VCaP (cell line): Measurements from ENCODE around the gene FUT7.
A peak's percentile ranks its signal among the peaks of the same experiment; 100 is the strongest.

Experiments
- H3K27ac ChIP-seq: fragments of 450-650 bp; 2 replicates; pipeline ENCODE4 v1.5.1; 2017
- TF ChIP-seq, protein P1 (sequence below): fragments of 450-650 bp; conservative IDR thresholded peaks from 2 replicates; pipeline ENCODE4 v1.5.1; 2017; ENCODE audit warnings: mild to moderate bottlenecking, moderate library complexity

FUT7 gene

DNA sequence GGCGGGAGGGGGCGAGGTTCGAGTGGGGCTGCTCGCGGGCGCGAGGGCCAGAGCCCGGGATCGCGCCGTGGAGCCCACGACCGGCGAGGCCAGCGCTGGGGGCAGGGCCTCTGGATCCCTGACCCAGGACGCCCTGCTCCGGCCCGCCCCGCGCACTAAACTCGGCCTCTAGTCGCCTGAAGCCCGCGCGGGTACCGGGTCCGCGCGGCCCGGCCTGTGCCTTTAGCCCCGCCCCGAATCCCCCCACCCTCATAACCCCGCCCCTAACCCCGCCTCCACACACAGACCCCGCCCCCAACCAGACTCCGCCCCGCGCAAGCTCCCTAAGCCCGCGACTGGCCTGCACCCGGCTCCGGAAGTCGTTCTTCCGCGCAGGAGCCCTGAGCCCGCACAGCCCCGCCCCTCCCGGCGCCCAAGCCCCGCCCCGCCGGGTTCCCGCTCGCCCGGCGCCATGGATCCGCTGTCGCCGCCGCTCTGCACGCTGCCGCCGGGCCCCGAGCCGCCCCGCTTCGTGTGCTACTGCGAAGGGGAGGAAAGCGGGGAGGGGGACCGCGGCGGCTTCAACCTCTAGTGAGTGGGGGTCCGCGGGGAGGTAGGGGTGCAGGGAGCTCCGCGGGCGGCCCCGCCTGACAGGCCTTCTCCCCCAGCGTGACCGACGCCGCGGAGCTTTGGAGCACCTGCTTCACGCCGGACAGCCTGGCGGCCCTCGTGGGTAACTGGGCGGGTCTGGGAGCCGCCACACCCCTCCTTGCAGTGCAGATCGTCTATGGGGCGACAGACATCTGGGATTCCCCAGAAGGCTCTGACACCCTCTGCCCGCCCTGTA is 39.7 kb downstream of the FUT7 start, which contains the start of gene PAXX:
TSS of gene PAXX (plus strand) at position 430 of the 826 bp plus-strand sequence. CDS start at position 452, 22 bp downstream.
- H3K27ac ChIP-seq = peak within 1 kb of the TSS; percentile 89
- TF ChIP-seq, protein P1, sequence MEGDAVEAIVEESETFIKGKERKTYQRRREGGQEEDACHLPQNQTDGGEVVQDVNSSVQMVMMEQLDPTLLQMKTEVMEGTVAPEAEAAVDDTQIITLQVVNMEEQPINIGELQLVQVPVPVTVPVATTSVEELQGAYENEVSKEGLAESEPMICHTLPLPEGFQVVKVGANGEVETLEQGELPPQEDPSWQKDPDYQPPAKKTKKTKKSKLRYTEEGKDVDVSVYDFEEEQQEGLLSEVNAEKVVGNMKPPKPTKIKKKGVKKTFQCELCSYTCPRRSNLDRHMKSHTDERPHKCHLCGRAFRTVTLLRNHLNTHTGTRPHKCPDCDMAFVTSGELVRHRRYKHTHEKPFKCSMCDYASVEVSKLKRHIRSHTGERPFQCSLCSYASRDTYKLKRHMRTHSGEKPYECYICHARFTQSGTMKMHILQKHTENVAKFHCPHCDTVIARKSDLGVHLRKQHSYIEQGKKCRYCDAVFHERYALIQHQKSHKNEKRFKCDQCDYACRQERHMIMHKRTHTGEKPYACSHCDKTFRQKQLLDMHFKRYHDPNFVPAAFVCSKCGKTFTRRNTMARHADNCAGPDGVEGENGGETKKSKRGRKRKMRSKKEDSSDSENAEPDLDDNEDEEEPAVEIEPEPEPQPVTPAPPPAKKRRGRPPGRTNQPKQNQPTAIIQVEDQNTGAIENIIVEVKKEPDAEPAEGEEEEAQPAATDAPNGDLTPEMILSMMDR = no peak

GRCh38 chr9:136990242-136990911 is 41.5 kb downstream of the FUT7 start:
- TF ChIP-seq, protein P1 = no peak
- H3K27ac ChIP-seq = no peak overlapping the region; the same call in 1 of the 2 replicates

- TF ChIP-seq, protein P1 = no peak
- peak overlapping the region; percentile 48 for H3K27ac ChIP-seq
Measured at GRCh38 chr9:136988872-136989271, 43.0 kb downstream of the FUT7 start.

- TF ChIP-seq, protein P1 = no peak
- no peak overlapping the region for H3K27ac ChIP-seq
Measured at GRCh38 chr9:136985853-136986252, 46.0 kb downstream of the FUT7 start.

DNA sequence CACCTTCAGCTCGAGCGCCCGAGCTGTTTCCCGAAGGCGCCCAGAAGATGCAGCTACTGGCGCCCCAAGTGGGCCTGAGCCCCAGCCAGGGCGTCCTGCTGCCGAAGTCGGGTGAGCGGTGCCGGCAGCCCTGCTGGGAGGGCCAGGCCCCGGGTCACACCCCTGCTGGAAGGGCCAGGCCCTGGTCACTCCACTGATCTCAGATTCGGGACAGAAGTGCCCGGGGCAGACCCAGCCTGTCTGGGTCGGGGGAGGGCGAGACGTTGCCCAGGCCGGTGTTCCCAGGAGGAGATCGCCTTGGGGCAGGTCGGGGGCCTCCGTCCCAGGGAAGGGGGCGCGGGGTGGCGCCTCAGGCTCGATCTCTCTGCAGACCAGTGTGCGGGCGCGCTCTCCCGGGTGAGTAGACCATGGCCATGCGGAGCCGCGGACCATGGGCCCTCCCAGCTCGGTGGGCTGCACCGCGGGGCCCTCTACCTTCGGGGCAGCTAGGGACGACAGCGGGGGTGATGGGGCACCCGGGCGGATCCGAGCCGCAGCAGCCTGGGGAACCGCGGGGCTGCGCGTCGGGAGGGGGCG is 46.8 kb downstream of the FUT7 start:
- TF ChIP-seq, protein P1 = no peak
- H3K27ac ChIP-seq = no peak overlapping the region

GRCh38 chr9:136984464-136985026 is 47.3 kb downstream of the FUT7 start:
- H3K27ac ChIP-seq = no peak overlapping the region
- TF ChIP-seq, protein P1 = no peak
